Medulla oblongata (tissue), 1 donor: ENCODE data around the gene AGAP6.
A peak's percentile ranks its signal among the peaks of the same experiment; 100 is the strongest.
"Not testable (repeated sequence)": the region's sequence is repeated elsewhere in the genome, so short reads cannot be mapped to it uniquely, and the experiment has no call there.

Experiments
- DNase-seq: peaks from one replicate; pipeline ENCODE4 v3.0.0-alpha.2; 2015; ENCODE audit errors: extremely low spot score

Gene AGAP6

GRCh38 chr10:49988376-49988775 lies at the start of gene AGAP6:
TSS of gene AGAP6 (plus strand) at chr10:49988406. CDS start at chr10:49988716, 310 bp downstream.
- DNase-seq = not testable (repeated sequence)

- DNase-seq = peak; percentile 84
Measured at GRCh38 chr10:49941447-49942338, 46.5 kb upstream of the AGAP6 start, which contains the start of the genes PARG and TIMM23B. TSS of gene PARG (minus strand) at chr10:49942027. CDS start at chr10:49941725, 302 bp downstream. TSS of gene TIMM23B (plus strand) at chr10:49942053. CDS start at chr10:49942195, 142 bp downstream.

- DNase-seq = not testable (repeated sequence)
Measured at GRCh38 chr10:49942339-49942705, 45.9 kb upstream of the AGAP6 start.

- DNase-seq = not testable (repeated sequence)
Measured at GRCh38 chr10:49943607-49944006, 44.6 kb upstream of the AGAP6 start.

GRCh38 chr10:49948142-49948541 lies 40.1 kb upstream of the AGAP6 start:
- DNase-seq = not testable (repeated sequence)

- not testable (repeated sequence) for DNase-seq
Measured at GRCh38 chr10:49948737-49949136, 39.5 kb upstream of the AGAP6 start.

GRCh38 chr10:49952006-49952405 lies 36.2 kb upstream of the AGAP6 start:
- DNase-seq = not testable (repeated sequence)

DNA sequence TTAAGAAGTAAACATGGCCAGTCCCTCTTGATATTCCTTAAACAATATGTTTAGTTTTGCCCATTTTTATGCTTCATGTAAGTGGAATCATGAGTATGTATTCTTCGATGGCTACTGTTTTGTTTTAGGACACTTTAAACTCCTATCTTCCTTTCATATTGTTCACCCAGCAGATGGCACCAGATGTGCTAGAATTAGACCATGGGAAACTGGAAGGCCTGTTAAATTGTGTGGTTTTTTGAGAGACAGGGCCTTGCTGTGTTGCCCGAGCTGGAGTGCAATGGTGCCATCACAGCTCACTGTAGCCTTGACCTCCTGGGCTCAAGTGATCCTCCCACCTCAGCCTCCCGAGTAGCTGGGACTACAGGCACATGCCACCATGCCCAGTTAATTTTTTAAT lies 35.1 kb upstream of the AGAP6 start:
- DNase-seq = peak; percentile 16

GRCh38 chr10:49970331-49970857 lies 17.8 kb upstream of the AGAP6 start:
- DNase-seq = not testable (repeated sequence)

DNA sequence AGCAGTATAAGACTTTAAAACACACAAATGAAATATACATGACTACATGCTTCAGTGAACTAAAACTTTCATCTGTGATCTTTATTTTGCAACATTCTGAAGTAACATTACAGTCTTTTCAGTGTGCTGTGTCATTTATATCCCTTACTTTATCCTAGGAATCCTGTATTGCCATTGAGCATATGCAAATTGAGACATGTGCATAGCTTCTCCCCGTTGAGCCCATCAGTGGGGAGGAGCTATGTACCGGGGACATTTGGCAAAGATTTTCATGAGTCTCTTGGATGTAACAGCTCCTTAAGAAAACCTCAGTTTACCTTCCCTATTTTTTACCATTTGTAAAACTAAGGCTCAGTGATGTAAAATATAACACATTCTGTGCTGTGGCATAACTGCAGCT lies 16.7 kb upstream of the AGAP6 start:
- not testable (repeated sequence) for DNase-seq

- DNase-seq = not testable (repeated sequence)
Measured at GRCh38 chr10:49972094-49972493, 16.1 kb upstream of the AGAP6 start.

DNA sequence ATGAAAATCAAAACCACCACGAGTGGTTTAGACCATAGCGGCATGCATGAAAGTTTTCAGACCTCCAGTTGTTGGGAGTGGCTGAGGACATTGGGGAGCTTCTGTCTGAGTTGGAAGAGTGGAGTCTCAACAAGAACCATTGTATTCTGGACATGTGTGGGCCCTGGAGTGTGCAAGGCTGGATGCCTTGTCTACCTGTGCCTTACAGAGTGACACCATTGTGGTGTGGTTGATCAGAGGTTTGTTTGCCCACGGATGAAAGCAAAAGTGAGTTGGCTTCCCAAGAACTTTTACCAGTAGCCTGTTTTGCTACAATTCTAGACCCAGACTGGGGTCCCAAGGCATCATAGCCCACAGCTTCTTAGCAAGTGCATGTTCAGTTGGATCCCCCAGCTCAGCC lies 10.4 kb upstream of the AGAP6 start:
- DNase-seq = not testable (repeated sequence)

GRCh38 chr10:49987207-49987606 lies 999 bp upstream of the AGAP6 start:
- not testable (repeated sequence) for DNase-seq

- DNase-seq = not testable (repeated sequence)
Measured at GRCh38 chr10:49995321-49995720, 7.1 kb downstream of the AGAP6 start.

GRCh38 chr10:50014024-50014423 lies 25.8 kb downstream of the AGAP6 start:
- DNase-seq = not testable (repeated sequence)

GRCh38 chr10:50015596-50016220 lies 27.5 kb downstream of the AGAP6 start:
- DNase-seq = not testable (repeated sequence)

- not testable (repeated sequence) for DNase-seq
Measured at GRCh38 chr10:50016926-50017325, 28.7 kb downstream of the AGAP6 start.

DNA sequence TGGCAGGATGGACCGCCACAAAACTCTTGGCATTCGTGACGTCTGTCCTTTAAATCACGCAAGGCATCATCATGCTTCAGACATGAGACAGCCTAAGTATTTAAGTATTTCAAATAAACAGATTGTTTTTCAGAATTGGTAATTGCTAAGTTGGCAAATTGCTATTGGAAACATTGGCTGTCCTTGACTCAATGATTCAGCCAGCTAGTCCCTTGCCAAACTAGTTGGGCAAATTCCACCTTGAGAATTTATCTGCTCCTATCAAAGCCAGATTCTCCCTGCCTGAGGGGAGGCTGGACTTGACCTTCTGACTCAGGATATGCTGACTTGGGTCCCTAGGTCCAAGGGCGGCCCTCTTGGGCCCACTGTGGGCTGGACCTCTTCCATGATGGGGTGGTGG lies 29.4 kb downstream of the AGAP6 start:
- not testable (repeated sequence) for DNase-seq

GRCh38 chr10:50019279-50019678 lies 31.1 kb downstream of the AGAP6 start:
- not testable (repeated sequence) for DNase-seq

GRCh38 chr10:50020451-50021024 lies 32.3 kb downstream of the AGAP6 start:
- DNase-seq = not testable (repeated sequence)

DNA sequence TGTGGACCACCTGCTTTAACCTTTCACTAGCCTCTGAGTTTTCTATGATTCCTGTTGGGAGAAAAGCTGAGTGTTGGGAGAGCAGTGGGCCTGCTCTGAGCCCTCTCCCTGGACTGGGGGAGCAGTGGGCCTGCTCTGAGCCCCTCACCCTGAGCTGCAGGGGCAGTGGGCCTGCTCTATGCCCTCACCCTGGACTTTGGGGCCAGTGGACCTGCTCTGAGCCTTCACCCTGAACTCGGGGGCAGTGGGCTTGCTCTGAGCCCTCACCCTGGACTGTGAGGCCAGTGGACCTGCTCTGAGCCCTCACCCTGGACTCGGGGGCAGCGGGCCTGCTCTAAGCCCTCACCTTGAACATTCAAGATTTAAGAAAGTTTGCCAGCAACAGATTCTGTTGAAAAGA lies 33.4 kb downstream of the AGAP6 start:
- no peak for DNase-seq
